Panc1 (cell line): ENCODE measurements around the gene PPM1D. TPM values are rescaled to one million over a fixed set of nuclear protein-coding genes. Genes with fewer than 3 reads are reported as not detected.
A peak's percentile ranks its signal among the peaks of the same experiment; 100 is the strongest.

ENCODE experiments used
- ATAC-seq: fragments of 200-7000 bp; cut with Tn5 transposase; 2 replicates; pipeline ENCODE4 v1.9.1; 2020; ENCODE audit warnings: mild to moderate bottlenecking, moderate library complexity
- BruUV-seq: library from RNA; stranded (reverse); fragments of 400-500 nt; replicated peaks from 2 replicates; lab custom pipeline; 2021; lab: Mats Ljungman, UMichigan
- CTCF ChIA-PET: fragments of 300-600 bp; sonication (Branson Sonifier 250); formaldehyde crosslinking; loops from one replicate; lab custom pipeline; 2022; ENCODE audit warnings: antibody characterized with exemption; lab: Charles Lee
- POLR2A ChIA-PET: fragments of 300-600 bp; sonication (Branson Sonifier 250); formaldehyde crosslinking; loops from one replicate; lab custom pipeline; 2022; ENCODE audit warnings: antibody characterized with exemption; lab: Charles Lee
- DNase-seq: peaks from one replicate; pipeline ENCODE4 v3.0.0-alpha.2; 2010; ENCODE audit warnings: low read depth, low spot score
- H3K27ac ChIP-seq: 2 replicates; pipeline ENCODE4 v1.5.1; 2011; ENCODE audit warnings: mild to moderate bottlenecking, low read length, inconsistent platforms
- H3K27me3 ChIP-seq: fragments of 200-500 bp; sonication (Bioruptor generic); 2 replicates; pipeline ENCODE4 v1.6.0; 2014; ENCODE audit warnings: low read length, inconsistent platforms; ENCODE audit not compliant: control insufficient read depth, insufficient read depth
- H3K36me3 ChIP-seq: fragments of 200-500 bp; sonication (Bioruptor generic); 2 replicates; pipeline ENCODE4 v1.5.1; 2014; ENCODE audit warnings: inconsistent platforms, mild to moderate bottlenecking, low read length, moderate library complexity; ENCODE audit not compliant: control insufficient read depth, insufficient read depth
- H3K4me1 ChIP-seq: 2 replicates; pipeline ENCODE4 v1.5.1; 2011; ENCODE audit warnings: inconsistent platforms, mild to moderate bottlenecking, low read length, moderate library complexity; ENCODE audit not compliant: control insufficient read depth, insufficient read depth
- H3K4me3 ChIP-seq, 2 experiments: 2 replicates each; pipeline ENCODE4 v1.5.1; 2011 to 2012; ENCODE audit warnings: low read depth in 2 of 2, low read length in 2 of 2, mild to moderate bottlenecking in 2 of 2, inconsistent platforms in 1 of 2, moderate library complexity in 1 of 2
- H3K9me3 ChIP-seq: fragments of 200-500 bp; sonication (Bioruptor generic); 2 replicates; pipeline ENCODE4 v1.5.1; 2014; ENCODE audit warnings: low read depth, mild to moderate bottlenecking, inconsistent platforms, low read length, moderate library complexity; ENCODE audit not compliant: control insufficient read depth, insufficient read depth
- POLR2AphosphoS5 ChIP-seq: IDR thresholded peaks from 2 replicates; pipeline ENCODE4 v1.6.1; 2012; ENCODE audit warnings: mild to moderate bottlenecking, low read depth, low read length, moderate library complexity
- SIN3A ChIP-seq: IDR thresholded peaks from 2 replicates; pipeline ENCODE4 v1.6.1; 2012; ENCODE audit warnings: low read depth, mild to moderate bottlenecking, low read length, moderate library complexity, borderline replicate concordance; ENCODE audit not compliant: insufficient read depth
- TCF7L2 ChIP-seq: IDR thresholded peaks from 2 replicates; pipeline ENCODE4 v1.6.1; 2011; ENCODE audit warnings: mild to moderate bottlenecking, low read depth, low read length, inconsistent platforms
- in situ Hi-C: cut with HindIII; loops from 2 replicates; pipeline ENCODE4 v1.10.0; 2016; ENCODE audit warnings: low sequenced_read_pairs, low pct_unique_long_range_greater_than_20kb
- intact Hi-C: fragments of 100-400 bp; cut with micrococcal nuclease; formaldehyde crosslinking; loops from one replicate; pipeline ENCODE4 v1.10.0; 2022; ENCODE audit not compliant: unreplicated experiment
- total RNA-seq: library from RNA; stranded (reverse); gene quantifications from one replicate; pipeline ENCODE4 v1.2.1, GENCODE V29; 2021; ENCODE audit not compliant: unreplicated experiment
- TF ChIP-seq, protein P1 (sequence below), 2 experiments: IDR thresholded peaks; 2 replicates each; pipeline ENCODE4 v1.6.1; 2011 to 2012; ENCODE audit warnings: low read depth in 2 of 2, control low read depth in 1 of 2, low read length in 1 of 2, mild to moderate bottlenecking in 1 of 2, moderate library complexity in 1 of 2; ENCODE audit not compliant: insufficient read depth in 1 of 2
- TF ChIP-seq, protein P2 (sequence below): fragments of 450-650 bp; IDR thresholded peaks from 2 replicates; pipeline ENCODE4 v1.5.1; 2017; ENCODE audit warnings: mild to moderate bottlenecking

The PPM1D gene
- total RNA-seq, 1 experiment from 2014 or later = 7.4 TPM

- BruUV-seq = TSS peak; percentile 76
- TF ChIP-seq, protein P1, sequence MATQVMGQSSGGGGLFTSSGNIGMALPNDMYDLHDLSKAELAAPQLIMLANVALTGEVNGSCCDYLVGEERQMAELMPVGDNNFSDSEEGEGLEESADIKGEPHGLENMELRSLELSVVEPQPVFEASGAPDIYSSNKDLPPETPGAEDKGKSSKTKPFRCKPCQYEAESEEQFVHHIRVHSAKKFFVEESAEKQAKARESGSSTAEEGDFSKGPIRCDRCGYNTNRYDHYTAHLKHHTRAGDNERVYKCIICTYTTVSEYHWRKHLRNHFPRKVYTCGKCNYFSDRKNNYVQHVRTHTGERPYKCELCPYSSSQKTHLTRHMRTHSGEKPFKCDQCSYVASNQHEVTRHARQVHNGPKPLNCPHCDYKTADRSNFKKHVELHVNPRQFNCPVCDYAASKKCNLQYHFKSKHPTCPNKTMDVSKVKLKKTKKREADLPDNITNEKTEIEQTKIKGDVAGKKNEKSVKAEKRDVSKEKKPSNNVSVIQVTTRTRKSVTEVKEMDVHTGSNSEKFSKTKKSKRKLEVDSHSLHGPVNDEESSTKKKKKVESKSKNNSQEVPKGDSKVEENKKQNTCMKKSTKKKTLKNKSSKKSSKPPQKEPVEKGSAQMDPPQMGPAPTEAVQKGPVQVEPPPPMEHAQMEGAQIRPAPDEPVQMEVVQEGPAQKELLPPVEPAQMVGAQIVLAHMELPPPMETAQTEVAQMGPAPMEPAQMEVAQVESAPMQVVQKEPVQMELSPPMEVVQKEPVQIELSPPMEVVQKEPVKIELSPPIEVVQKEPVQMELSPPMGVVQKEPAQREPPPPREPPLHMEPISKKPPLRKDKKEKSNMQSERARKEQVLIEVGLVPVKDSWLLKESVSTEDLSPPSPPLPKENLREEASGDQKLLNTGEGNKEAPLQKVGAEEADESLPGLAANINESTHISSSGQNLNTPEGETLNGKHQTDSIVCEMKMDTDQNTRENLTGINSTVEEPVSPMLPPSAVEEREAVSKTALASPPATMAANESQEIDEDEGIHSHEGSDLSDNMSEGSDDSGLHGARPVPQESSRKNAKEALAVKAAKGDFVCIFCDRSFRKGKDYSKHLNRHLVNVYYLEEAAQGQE (IDR thresholded peaks at IDR 0.05; ENCODE audit: insufficient read depth in 1 of 2, low read depth in 2 of 2, low read length in 1 of 2) = no peak
- TF ChIP-seq, protein P2, sequence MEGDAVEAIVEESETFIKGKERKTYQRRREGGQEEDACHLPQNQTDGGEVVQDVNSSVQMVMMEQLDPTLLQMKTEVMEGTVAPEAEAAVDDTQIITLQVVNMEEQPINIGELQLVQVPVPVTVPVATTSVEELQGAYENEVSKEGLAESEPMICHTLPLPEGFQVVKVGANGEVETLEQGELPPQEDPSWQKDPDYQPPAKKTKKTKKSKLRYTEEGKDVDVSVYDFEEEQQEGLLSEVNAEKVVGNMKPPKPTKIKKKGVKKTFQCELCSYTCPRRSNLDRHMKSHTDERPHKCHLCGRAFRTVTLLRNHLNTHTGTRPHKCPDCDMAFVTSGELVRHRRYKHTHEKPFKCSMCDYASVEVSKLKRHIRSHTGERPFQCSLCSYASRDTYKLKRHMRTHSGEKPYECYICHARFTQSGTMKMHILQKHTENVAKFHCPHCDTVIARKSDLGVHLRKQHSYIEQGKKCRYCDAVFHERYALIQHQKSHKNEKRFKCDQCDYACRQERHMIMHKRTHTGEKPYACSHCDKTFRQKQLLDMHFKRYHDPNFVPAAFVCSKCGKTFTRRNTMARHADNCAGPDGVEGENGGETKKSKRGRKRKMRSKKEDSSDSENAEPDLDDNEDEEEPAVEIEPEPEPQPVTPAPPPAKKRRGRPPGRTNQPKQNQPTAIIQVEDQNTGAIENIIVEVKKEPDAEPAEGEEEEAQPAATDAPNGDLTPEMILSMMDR = no peak
- Histone ChIP-seq H3K9me3 (no peaks in the 10 kb centered on the region), H3K36me3 (no peaks in the 10 kb centered on the region; the same call in 1 of the 2 replicates), H3K27ac (no peak overlapping the region), H3K4me1 (no peaks in the 10 kb centered on the region), H3K4me3 (no peak overlapping the region), H3K27me3 (no peaks in the 10 kb centered on the region)
- intact Hi-C loops = no loop called here
- in situ Hi-C loops = no loop called here
- DNase-seq (no peak), ATAC-seq (no peak)
- POLR2A ChIA-PET = no interaction called here
- CTCF ChIA-PET = no interaction called here
Observed at GRCh38 chr17:60679287-60679686, 79.3 kb downstream of the PPM1D start.

GRCh38 chr17:60680754-60681153 lies 80.8 kb downstream of the PPM1D start:
- no peak overlapping the region for H3K4me3 ChIP-seq
- POLR2A ChIA-PET = no interaction called here
- H3K27ac ChIP-seq = no peak overlapping the region
- in situ Hi-C loops = no loop called here
- no peaks in the 10 kb centered on the region for H3K9me3 ChIP-seq
- no peaks in the 10 kb centered on the region; the same call in 1 of the 2 replicates for H3K36me3 ChIP-seq
- BruUV-seq = no TSS peak
- TF ChIP-seq POLR2AphosphoS5 (no peak), SIN3A (no peak), TCF7L2 (no peak)
- TF ChIP-seq, protein P2 = no peak
- TF ChIP-seq, protein P1 (IDR thresholded peaks at IDR 0.05; ENCODE audit: insufficient read depth in 1 of 2, low read depth in 2 of 2, low read length in 1 of 2) = no peak
- intact Hi-C loops = no loop called here
- H3K4me1 ChIP-seq = no peaks in the 10 kb centered on the region
- CTCF ChIA-PET = no interaction called here
- DNase-seq (no peak), ATAC-seq (no peak)
- no peaks in the 10 kb centered on the region for H3K27me3 ChIP-seq
